LNCaP clone FGC (cell line): ENCODE results near the gene HDHD2.
A peak's percentile ranks its signal among the peaks of the same experiment; 100 is the strongest.
"Not testable (repeated sequence)": the region's sequence is repeated elsewhere in the genome, so short reads cannot be mapped to it uniquely, and the experiment has no call there.

Experiments
- DNase-seq: peaks from one replicate; pipeline ENCODE4 v3.0.0-alpha.2; 2011; ENCODE audit warnings: low read depth
- H3K4me3 ChIP-seq: 2 replicates; pipeline ENCODE4 v1.5.1; 2011; ENCODE audit warnings: mild to moderate bottlenecking, low read depth, low read length, control low read depth
- TF ChIP-seq, protein P1 (sequence below): IDR thresholded peaks from 2 replicates; pipeline ENCODE4 v1.5.1; 2012; ENCODE audit warnings: mild to moderate bottlenecking; ENCODE audit not compliant: control insufficient read depth, insufficient read depth; ENCODE audit errors: extremely low read depth

The HDHD2 gene, protein sequence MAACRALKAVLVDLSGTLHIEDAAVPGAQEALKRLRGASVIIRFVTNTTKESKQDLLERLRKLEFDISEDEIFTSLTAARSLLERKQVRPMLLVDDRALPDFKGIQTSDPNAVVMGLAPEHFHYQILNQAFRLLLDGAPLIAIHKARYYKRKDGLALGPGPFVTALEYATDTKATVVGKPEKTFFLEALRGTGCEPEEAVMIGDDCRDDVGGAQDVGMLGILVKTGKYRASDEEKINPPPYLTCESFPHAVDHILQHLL

GRCh38 chr18:47150029-47150823 is at the start of gene HDHD2:
Gene HDHD2 (minus strand): TSS chr18:47150500. CDS start chr18:47136439, 14,061 bp downstream.
- peak within 1 kb of the TSS; percentile 74 for H3K4me3 ChIP-seq
- TF ChIP-seq, protein P1, sequence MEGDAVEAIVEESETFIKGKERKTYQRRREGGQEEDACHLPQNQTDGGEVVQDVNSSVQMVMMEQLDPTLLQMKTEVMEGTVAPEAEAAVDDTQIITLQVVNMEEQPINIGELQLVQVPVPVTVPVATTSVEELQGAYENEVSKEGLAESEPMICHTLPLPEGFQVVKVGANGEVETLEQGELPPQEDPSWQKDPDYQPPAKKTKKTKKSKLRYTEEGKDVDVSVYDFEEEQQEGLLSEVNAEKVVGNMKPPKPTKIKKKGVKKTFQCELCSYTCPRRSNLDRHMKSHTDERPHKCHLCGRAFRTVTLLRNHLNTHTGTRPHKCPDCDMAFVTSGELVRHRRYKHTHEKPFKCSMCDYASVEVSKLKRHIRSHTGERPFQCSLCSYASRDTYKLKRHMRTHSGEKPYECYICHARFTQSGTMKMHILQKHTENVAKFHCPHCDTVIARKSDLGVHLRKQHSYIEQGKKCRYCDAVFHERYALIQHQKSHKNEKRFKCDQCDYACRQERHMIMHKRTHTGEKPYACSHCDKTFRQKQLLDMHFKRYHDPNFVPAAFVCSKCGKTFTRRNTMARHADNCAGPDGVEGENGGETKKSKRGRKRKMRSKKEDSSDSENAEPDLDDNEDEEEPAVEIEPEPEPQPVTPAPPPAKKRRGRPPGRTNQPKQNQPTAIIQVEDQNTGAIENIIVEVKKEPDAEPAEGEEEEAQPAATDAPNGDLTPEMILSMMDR = no peak
- DNase-seq = no peak

DNA sequence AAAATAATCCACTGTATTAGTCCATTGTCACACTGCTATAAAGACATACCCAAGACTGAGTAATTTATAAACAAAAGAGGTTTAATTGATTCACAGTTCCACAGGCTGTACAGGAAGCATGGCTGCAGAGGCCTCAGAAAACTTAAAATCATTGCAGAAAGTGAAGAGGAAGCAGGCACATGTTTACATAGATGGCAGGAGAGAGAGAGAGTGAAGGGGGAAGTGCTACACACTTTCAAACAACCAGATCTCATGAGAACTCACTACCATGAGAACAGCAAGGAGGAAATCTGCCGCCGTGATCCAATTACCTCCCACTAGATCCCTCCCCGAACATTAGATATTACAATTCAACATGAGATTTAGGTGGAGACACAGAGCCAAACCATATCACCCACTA is 45.7 kb upstream of the HDHD2 start:
- DNase-seq, H3K4me3 ChIP-seq: not testable (repeated sequence)

DNA sequence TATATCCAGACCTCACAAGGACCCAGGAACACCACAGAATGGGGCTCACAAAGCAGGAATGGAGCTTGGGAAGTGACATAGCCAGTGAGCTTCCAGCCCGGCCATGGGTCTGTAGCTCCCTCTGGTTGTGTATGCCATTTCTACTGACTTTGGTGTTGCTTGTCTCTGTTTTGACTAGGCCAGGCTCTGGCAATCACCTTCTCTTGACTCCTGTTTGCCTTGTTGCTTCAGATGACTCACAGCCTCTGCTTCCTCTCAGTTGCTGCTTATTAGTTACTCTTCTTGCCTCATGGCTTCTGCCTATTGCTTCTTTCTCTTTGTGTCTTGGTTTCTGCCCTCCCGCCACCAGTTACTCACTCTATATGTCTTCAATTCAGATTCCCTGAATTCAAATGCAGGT is 41.7 kb upstream of the HDHD2 start:
- H3K4me3 ChIP-seq = no peak overlapping the region
- TF ChIP-seq, protein P1 = 0 out of 2 replicates have a peak, but pooled peaks have one; percentile 5
- DNase-seq = no peak

GRCh38 chr18:47187721-47188120 is 37.4 kb upstream of the HDHD2 start:
- DNase-seq = no peak
- TF ChIP-seq, protein P1 = no peak
- no peak overlapping the region for H3K4me3 ChIP-seq

DNA sequence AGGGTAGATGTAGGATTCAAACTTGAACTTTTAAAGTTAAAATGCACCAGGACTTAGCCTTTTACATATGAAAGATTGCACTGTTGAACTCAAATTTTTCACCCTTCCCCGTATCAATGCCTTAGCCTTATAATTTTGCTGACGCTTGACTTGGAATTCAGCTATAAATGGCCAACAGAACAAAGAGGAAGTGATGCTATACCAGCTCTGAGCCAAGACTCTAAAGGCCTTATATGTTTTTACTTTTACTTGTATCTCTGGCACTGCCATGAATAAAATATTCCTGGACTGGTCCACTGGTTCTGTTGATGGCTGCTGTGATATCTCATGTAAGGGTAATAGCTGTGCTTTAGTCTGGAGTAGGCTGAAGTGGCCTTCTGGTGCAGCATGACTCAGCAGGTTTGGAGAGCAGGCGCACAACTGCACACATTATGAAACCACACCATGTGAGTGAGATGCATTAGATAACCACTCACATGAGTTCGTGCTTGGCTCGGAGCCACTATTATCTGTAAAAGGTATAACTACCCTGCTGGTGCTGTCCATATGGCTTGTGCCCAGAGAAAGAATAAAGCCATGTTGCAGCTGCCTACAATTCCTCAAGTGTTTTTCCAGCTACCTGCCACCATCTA is 34.2 kb upstream of the HDHD2 start:
- H3K4me3 ChIP-seq = no peak overlapping the region
- no peak for DNase-seq
- TF ChIP-seq, protein P1 = no peak

DNA sequence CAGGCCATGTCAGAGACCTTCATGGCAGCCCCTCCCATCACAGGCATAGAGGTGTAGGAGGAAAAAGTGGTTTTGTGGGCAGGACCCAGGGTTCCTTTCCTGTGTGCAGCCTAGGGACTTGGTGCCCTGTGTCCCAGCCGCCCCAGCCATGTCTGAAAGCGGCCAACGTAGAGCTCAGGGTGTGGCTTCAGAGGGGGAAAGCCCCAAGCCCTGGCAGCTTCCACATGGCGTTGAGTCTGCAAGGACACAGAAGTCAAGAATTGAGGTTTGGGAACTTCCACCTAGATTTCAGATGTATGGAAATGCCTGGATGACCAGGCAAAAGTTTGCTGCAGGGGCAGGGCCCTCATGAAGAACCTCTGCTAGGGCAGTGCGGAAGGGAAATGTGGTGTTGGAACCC is 31.9 kb upstream of the HDHD2 start:
- H3K4me3 ChIP-seq, DNase-seq: not testable (repeated sequence)

GRCh38 chr18:47180765-47181164 is 30.5 kb upstream of the HDHD2 start:
- no peak for DNase-seq
- H3K4me3 ChIP-seq = no peak overlapping the region
- TF ChIP-seq, protein P1 = no peak
